ENCODE data around the gene CNOT3.

Gene CNOT3

GRCh38 chr19:54199401-54199800 lies 61.8 kb downstream of the CNOT3 start:
- DNase-seq: no peak

- DNase-seq: no peak
These were observed 63.7 kb downstream of the CNOT3 start for GRCh38 chr19:54201172-54201701.

GRCh38 chr19:54201980-54202379 lies 64.4 kb downstream of the CNOT3 start:
- DNase-seq: no peak

GRCh38 chr19:54203151-54203611 lies 65.6 kb downstream of the CNOT3 start:
- DNase-seq: no peak

GRCh38 chr19:54204767-54205468 lies 67.4 kb downstream of the CNOT3 start:
- no peak for DNase-seq

Data from NCI-H2171 (cell line).